ENCODE results near the gene PSMB5. TPM values are rescaled to one million over a fixed set of nuclear protein-coding genes. Genes with fewer than 3 reads are reported as not detected.
A peak's percentile ranks its signal among the peaks of the same experiment; 100 is the strongest.

The PSMB5 gene
- total and polyA plus RNA-seq, 2 of the 13 experiments (the other 11 are each of a cell fraction or from before 2014, with no cell fraction given): 705 to 871 TPM

DNA sequence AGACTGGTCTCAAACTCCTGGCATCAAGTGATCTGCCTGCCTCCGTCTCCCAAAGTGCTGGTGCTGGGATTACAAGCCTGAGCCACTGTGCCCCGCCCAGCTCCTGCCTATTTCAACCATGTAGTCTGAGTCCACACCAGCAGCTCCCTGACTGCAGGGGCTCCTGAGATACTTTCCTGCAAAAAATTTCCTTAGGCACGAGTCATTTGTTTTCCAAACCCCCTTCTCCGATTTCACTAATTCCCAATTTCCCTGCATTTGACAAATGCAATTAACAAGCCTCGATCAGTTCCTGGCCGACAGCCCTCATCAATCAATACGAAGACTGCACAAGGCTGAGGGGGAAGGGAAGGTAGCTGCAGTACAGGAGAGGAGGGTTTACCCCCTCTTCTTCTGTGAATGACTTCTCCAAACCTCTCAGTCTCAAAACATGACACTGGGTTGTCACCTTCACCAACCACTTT, 10.1 kb downstream of the PSMB5 start:
- 87% methylated on average over 7 of the region's 7 CpGs for WGBS (ENCODE audit: low lambda C conversion rate)
- Histone ChIP-seq H3K79me2 (ENCODE audit: insufficient read depth, low read length) (peaks cover 14% of the 10 kb centered on the region), H3K4me2 (ENCODE audit: low read depth, low read length) (no peak overlapping the region), H3K27ac (ENCODE audit: extremely low read length, insufficient read depth, low read length) (no peak overlapping the region), H3K4me3 (replicated peaks in 1 of 3; ENCODE audit: insufficient read depth in 1 of 3, low read depth in 2 of 3, low read length in 3 of 3) (no peak overlapping the region), H3K9me3 (ENCODE audit: low read length) (no peaks in the 10 kb centered on the region), H3K36me3 (replicated peaks in 1 of 2; ENCODE audit: control insufficient read depth in 1 of 2, insufficient read depth in 2 of 2, low read length in 2 of 2) (peaks cover 23 to 38% of the 10 kb centered on the region in 2 experiments), H2AFZ (ENCODE audit: low read length) (no peak overlapping the region), H3K9ac (ENCODE audit: insufficient read depth, low read depth, low read length) (no peak overlapping the region), H3K27me3 (ENCODE audit: control insufficient read depth in 1 of 2, insufficient read depth in 2 of 2, low read length in 2 of 2) (no peaks in the 10 kb centered on the region), H3K4me1 (ENCODE audit: insufficient read depth, low read length) (peaks cover 29% of the 10 kb centered on the region), H4K20me1 (ENCODE audit: insufficient read depth, low read length) (0 out of 2 replicates have a peak, but pooled peaks cover 6% of the 10 kb centered on the region)
- ATAC-seq (no peak; the same call in 1 of the 3 replicates), DNase-seq (ENCODE audit: low spot score) (no peak), FAIRE-seq (no peak)
- ChIA-PET CTCF (ENCODE audit: low intra/inter-chr PET ratio, low total read pairs) (no interaction called here), POLR2A (interaction anchor here (1.2 to 15.1 kb wide), 8 partner anchors 9 to 70 kb away, joined by 3 to 203 read pairs (median 6); partner anchors contain the start of genes ACIN1, AJUBA, C14orf119 and PSMB5)
- BruUV-seq (replicated peaks): no TSS peak
- intact Hi-C loops (cut with micrococcal nuclease; ENCODE audit: unreplicated experiment): no loop called here
- in situ Hi-C loops (cut with HindIII; ENCODE audit: extremely low pct_ligation_motif_present, low pct_unique_long_range_greater_than_20kb): no loop called here
- TF ChIP-seq ZBTB14 (CRISPR knock-in tag; IDR thresholded peaks at IDR 0.05): 0 out of 2 replicates have a peak, but pooled peaks have one; percentile 17
- 0 out of 2 replicates have a peak, but pooled peaks have one; percentile 30 for TF ChIP-seq MXD3 (CRISPR knock-in tag; IDR thresholded peaks at IDR 0.05)
- no peak for TF ChIP-seq ZNF260 (CRISPR knock-in tag; IDR thresholded peaks at IDR 0.05; ENCODE audit: borderline replicate concordance, low read depth)
- TF ChIP-seq ZFYVE20 (CRISPR knock-in tag; IDR thresholded peaks at IDR 0.05; ENCODE audit: borderline replicate concordance, low read depth): 0 out of 2 replicates have a peak, but pooled peaks have one; percentile 38
- TF ChIP-seq MBD4 (IDR thresholded peaks at IDR 0.05; ENCODE audit: borderline replicate concordance, low read length): 0 out of 2 replicates have a peak, but pooled peaks have one; percentile 23
- TF ChIP-seq, protein P1, sequence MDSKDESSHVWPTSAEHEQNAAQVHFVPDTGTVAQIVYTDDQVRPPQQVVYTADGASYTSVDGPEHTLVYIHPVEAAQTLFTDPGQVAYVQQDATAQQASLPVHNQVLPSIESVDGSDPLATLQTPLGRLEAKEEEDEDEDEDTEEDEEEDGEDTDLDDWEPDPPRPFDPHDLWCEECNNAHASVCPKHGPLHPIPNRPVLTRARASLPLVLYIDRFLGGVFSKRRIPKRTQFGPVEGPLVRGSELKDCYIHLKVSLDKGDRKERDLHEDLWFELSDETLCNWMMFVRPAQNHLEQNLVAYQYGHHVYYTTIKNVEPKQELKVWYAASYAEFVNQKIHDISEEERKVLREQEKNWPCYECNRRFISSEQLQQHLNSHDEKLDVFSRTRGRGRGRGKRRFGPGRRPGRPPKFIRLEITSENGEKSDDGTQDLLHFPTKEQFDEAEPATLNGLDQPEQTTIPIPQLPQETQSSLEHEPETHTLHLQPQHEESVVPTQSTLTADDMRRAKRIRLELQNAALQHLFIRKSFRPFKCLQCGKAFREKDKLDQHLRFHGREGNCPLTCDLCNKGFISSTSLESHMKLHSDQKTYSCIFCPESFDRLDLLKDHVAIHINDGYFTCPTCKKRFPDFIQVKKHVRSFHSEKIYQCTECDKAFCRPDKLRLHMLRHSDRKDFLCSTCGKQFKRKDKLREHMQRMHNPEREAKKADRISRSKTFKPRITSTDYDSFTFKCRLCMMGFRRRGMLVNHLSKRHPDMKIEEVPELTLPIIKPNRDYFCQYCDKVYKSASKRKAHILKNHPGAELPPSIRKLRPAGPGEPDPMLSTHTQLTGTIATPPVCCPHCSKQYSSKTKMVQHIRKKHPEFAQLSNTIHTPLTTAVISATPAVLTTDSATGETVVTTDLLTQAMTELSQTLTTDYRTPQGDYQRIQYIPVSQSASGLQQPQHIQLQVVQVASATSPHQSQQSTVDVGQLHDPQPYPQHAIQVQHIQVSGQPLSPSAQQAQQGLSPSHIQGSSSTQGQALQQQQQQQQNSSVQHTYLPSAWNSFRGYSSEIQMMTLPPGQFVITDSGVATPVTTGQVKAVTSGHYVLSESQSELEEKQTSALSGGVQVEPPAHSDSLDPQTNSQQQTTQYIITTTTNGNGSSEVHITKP (CRISPR knock-in tag; IDR thresholded peaks at IDR 0.05; ENCODE audit: low read depth): no peak
- TF ChIP-seq ZNF773 (CRISPR knock-in tag; IDR thresholded peaks at IDR 0.05; ENCODE audit: borderline replicate concordance): no peak
- TF ChIP-seq ZSCAN22 (CRISPR knock-in tag; IDR thresholded peaks at IDR 0.05): no peak
- peak; percentile 10 for TF ChIP-seq ZNF407 (CRISPR knock-in tag; IDR thresholded peaks at IDR 0.05; ENCODE audit: not compliant biosample characterization)
